Lower leg skin (tissue), 4 donors: Measurements from ENCODE around the gene CWC27. TPM values are rescaled to one million over a fixed set of nuclear protein-coding genes. Genes with fewer than 3 reads are reported as not detected.

Source experiments
- DNase-seq, 2 donors: peaks; one replicate each; pipeline ENCODE4 v3.0.0-alpha.2; 2019; ENCODE audit warnings: low spot score in 2 of 2
- H3K4me3 ChIP-seq: fragments of 200-600 bp; sonication (generic); 2 replicates; pipeline ENCODE4 v1.5.1; 2017; ENCODE audit warnings: mild to moderate bottlenecking, low read depth; ENCODE audit not compliant: poor library complexity, severe bottlenecking
- POLR2A ChIP-seq, 2 donors: fragments of 450-650 bp; IDR thresholded peaks; one replicate each; pipeline ENCODE4 v1.6.1; 2016 to 2017; ENCODE audit warnings: antibody characterized with exemption in 2 of 2, mild to moderate bottlenecking in 1 of 2, moderate library complexity in 1 of 2
- WGBS, 2 donors: methylation state at CpG; one replicate each; pipeline ENCODE4 v1.1.5; 2018; 5-methylcytosine and 5-hydroxymethylcytosine counted together
- intact Hi-C: fragments of 100-400 bp; cut with DNase I; formaldehyde crosslinking; loops from one replicate; pipeline ENCODE4 v1.15.0; 2023; ENCODE audit warnings: low total_unique reads
- total RNA-seq, 4 donors: library from RNA; depleted of rRNA; stranded (reverse); fragments of >200 nt; gene quantifications; one replicate each; pipeline ENCODE4 v1.1.0, GENCODE V29; 2016
- TF ChIP-seq, protein P1 (sequence below), 3 donors: fragments of 450-650 bp; IDR thresholded peaks; one replicate each; pipeline ENCODE4 v1.5.1; 2016; ENCODE audit warnings: antibody characterized with exemption in 3 of 3, mild to moderate bottlenecking in 3 of 3, moderate library complexity in 2 of 3

The CWC27 gene
- total RNA-seq, 4 donors from 2014 or later: 10.3 to 17.8 (median 13.7) TPM

DNA sequence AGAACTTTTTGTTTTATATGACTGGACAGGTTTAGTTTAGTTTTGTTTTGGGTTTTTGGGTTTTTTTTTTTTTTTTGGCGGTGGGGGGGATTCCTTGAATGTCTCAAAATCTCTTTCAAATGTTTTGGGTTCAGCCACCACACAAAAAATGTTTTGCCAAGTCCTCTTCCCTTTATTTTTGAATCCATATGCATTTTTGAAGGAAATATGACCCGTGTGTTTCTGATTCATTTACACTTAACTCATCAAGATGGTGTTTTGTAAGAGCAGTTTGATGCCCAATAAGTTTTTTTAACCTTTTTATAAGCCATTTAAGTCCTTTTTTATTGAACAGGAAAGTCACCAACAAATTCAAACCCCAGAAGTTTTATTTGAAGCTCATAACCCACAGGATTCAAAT is 209.8 kb downstream of the CWC27 start:
- intact Hi-C loops: no loop called here
- no peak overlapping the region for H3K4me3 ChIP-seq
- no peak for TF ChIP-seq POLR2A (IDR thresholded peaks at IDR 0.05)
- TF ChIP-seq, protein P1, sequence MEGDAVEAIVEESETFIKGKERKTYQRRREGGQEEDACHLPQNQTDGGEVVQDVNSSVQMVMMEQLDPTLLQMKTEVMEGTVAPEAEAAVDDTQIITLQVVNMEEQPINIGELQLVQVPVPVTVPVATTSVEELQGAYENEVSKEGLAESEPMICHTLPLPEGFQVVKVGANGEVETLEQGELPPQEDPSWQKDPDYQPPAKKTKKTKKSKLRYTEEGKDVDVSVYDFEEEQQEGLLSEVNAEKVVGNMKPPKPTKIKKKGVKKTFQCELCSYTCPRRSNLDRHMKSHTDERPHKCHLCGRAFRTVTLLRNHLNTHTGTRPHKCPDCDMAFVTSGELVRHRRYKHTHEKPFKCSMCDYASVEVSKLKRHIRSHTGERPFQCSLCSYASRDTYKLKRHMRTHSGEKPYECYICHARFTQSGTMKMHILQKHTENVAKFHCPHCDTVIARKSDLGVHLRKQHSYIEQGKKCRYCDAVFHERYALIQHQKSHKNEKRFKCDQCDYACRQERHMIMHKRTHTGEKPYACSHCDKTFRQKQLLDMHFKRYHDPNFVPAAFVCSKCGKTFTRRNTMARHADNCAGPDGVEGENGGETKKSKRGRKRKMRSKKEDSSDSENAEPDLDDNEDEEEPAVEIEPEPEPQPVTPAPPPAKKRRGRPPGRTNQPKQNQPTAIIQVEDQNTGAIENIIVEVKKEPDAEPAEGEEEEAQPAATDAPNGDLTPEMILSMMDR (IDR thresholded peaks at IDR 0.05): no peak
- 61 to 68% methylated on average over 2 of the region's 2 CpGs for WGBS, 2 donors
- DNase-seq: no peak

DNA sequence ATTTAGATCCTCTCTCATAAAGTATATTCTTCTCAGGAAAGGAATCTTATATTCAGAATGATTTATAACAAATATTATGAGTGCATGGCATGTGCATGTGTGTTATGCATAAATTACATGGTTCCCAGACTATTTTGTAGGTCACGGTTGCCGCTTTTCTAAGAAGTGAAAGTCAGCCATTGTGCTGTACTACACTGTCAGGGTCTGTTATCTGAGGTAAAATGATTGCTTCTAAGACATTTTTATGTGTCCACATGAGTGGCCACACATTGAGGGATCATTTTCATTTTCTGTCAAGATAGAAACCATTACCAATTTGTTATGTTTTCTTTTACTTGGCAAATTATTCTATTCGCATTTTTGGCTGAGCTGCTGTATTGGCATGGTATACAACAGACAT is 210.8 kb downstream of the CWC27 start:
- intact Hi-C loops: no loop called here
- DNase-seq: no peak
- 85 to 86% methylated on average over 3 of the region's 3 CpGs for WGBS, 2 donors
- TF ChIP-seq, protein P1 (IDR thresholded peaks at IDR 0.05): no peak
- no peak for TF ChIP-seq POLR2A (IDR thresholded peaks at IDR 0.05)
- no peak overlapping the region for H3K4me3 ChIP-seq

DNA sequence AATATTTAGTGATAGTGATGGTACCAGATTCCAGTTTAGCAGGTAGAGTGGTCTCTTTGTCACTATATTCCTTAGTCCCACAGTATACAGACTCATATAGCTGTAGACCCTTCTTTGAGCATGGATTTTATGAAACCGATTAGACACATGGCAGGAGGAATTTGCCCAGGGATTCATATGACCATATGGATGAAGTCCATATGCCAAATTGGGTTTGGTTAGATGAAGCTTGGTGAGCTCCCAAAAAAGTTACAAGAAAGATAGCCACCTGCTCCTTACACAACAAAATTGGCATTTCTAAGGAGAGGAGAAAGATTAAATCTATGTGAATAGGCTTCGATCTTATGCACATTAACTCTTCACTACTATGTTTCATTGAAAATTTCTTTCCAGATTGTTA is 211.4 kb downstream of the CWC27 start:
- DNase-seq: no peak
- H3K4me3 ChIP-seq: no peak overlapping the region
- WGBS, 2 donors: 84 to 92% methylated on average over 2 of the region's 2 CpGs
- intact Hi-C loops: no loop called here
- no peak for TF ChIP-seq POLR2A (IDR thresholded peaks at IDR 0.05)

DNA sequence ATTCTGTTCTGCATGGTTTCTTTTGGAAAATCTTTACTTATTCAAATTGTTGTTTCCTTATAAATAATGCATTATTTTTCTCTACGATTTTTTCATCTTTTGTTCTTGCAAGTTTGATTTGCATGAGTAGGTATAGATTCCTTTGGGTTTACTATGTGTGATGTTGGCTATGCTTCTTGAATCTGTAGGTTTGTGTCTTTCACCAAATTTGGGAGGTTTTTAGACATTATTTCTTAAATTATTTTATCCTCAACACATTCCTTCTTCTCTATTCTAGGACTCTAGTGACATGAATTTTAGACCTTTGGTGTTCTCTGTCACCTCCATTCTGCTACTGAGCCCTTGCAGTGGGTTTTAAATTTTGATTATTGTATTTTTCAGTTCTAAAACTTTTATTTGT is 219.0 kb downstream of the CWC27 start:
- intact Hi-C loops: no loop called here
- no peak for DNase-seq
- TF ChIP-seq, protein P1 (IDR thresholded peaks at IDR 0.05): no peak
- TF ChIP-seq POLR2A (IDR thresholded peaks at IDR 0.05): no peak
- WGBS, 2 donors: 90 to 93% methylated on average over 1 of the region's 1 CpG
- H3K4me3 ChIP-seq: no peak overlapping the region

DNA sequence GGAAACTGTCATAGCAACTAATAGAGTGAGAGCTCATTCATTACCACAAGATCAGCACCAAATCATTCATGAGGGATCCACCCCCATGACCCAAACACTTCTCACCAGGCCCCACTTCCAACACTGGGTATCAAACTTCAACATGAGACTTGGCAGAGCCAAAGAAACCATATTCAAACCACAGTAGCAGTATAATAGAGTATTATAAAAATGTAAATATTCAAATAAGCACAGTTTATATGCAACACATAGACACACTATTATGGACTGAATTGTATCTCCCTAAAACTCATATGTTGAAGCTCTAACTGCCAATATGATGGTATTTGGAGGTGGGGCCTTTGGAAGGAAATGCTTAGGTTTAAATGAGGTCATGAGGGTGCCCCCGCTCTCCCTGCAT is 240.5 kb downstream of the CWC27 start:
- intact Hi-C loops: no loop called here
- no peak for DNase-seq
- 96 to 100% methylated on average over 1 of the region's 1 CpG for WGBS, 2 donors

DNA sequence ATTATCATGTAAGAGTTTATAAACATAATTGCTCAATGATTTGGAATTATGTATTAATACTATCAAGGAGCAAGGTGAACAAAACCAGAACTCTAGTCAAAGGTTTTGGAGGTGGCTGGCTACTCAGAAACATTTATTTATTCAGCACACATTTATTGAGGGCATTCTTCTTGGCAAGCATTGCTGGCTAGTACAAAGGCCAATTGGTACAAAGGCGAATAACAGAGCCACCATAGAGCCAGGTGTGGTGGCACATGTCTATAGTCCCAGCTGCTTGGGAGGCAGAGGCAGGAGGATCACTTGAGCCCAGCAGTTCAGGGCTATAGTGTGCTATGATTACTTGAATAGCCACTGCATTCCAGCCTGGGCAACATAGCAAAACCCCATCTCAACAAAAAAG is 242.1 kb downstream of the CWC27 start:
- intact Hi-C loops: no loop called here
- no peak for DNase-seq
- TF ChIP-seq POLR2A (IDR thresholded peaks at IDR 0.05): no peak
- TF ChIP-seq, protein P1 (IDR thresholded peaks at IDR 0.05): no peak
- no peak overlapping the region for H3K4me3 ChIP-seq
- WGBS, 2 donors: 90 to 100% methylated on average over 1 of the region's 1 CpG

More for the DNA sequence above, 240.5 kb downstream of the CWC27 start:
- no peak overlapping the region for H3K4me3 ChIP-seq
- TF ChIP-seq, protein P1 (IDR thresholded peaks at IDR 0.05): no peak
- TF ChIP-seq POLR2A (IDR thresholded peaks at IDR 0.05): no peak
